ENCODE results near the gene METTL25. TPM values are rescaled to one million over a fixed set of nuclear protein-coding genes. Genes with fewer than 3 reads are reported as not detected.

Gene METTL25
- polyA plus RNA-seq, 1 donor from 2014 or later, result 11.1 TPM

GRCh38 chr12:82327861-82328260 is 30.5 kb upstream of the METTL25 start:
- H2AFZ ChIP-seq (ENCODE audit: low read depth, low read length), result no peak overlapping the region
- no peak overlapping the region for H3K9ac ChIP-seq (ENCODE audit: low read length)

GRCh38 chr12:82329508-82329907 is 28.8 kb upstream of the METTL25 start:
- H4K20me1 ChIP-seq (ENCODE audit: insufficient read depth), result no peaks in the 10 kb centered on the region
- H3K4me3 ChIP-seq (ENCODE audit: low read length), result no peak overlapping the region
- H3K27me3 ChIP-seq (ENCODE audit: insufficient read depth, low read depth, low read length), result no peaks in the 10 kb centered on the region
- no peak overlapping the region for H3K27ac ChIP-seq (ENCODE audit: low read length)
- no peaks in the 10 kb centered on the region for H3K9me2 ChIP-seq (ENCODE audit: insufficient read depth, low read length)
- no peak for TF ChIP-seq EP300 (conservative IDR thresholded peaks at IDR 0.05; ENCODE audit: poor library complexity, severe bottlenecking)
- H2AFZ ChIP-seq (ENCODE audit: low read depth, low read length), result no peak overlapping the region
- no peaks in the 10 kb centered on the region for H3K9me3 ChIP-seq (ENCODE audit: low read length)
- H3F3A ChIP-seq (ENCODE audit: insufficient read depth, low read length, poor library complexity, severe bottlenecking), result no peaks in the 10 kb centered on the region
- H3K36me3 ChIP-seq (ENCODE audit: insufficient read depth, low read length), result no peaks in the 10 kb centered on the region
- no peak overlapping the region for H3K4me2 ChIP-seq (ENCODE audit: low read length)
- H3K9ac ChIP-seq (ENCODE audit: low read length), result no peak overlapping the region
- no peaks in the 10 kb centered on the region for H3K79me2 ChIP-seq (replicated peaks; ENCODE audit: insufficient read depth, low read length)

More at GRCh38 chr12:82327861-82328260, 30.5 kb upstream of the METTL25 start:
- H3K4me2 ChIP-seq (ENCODE audit: low read length), result no peak overlapping the region
- H3K36me3 ChIP-seq (ENCODE audit: insufficient read depth, low read length), result no peaks in the 10 kb centered on the region
- no peaks in the 10 kb centered on the region for H3F3A ChIP-seq (ENCODE audit: insufficient read depth, low read length, poor library complexity, severe bottlenecking)
- no peaks in the 10 kb centered on the region for H4K20me1 ChIP-seq (ENCODE audit: insufficient read depth)
- H3K79me2 ChIP-seq (replicated peaks; ENCODE audit: insufficient read depth, low read length), result no peaks in the 10 kb centered on the region
- H3K9me2 ChIP-seq (ENCODE audit: insufficient read depth, low read length), result no peaks in the 10 kb centered on the region
- H3K27ac ChIP-seq (ENCODE audit: low read length), result no peak overlapping the region
- TF ChIP-seq REST (IDR thresholded peaks at IDR 0.05; ENCODE audit: borderline replicate concordance) (no peak), POLR2AphosphoS5 (IDR thresholded peaks at IDR 0.05) (no peak), SMC3 (conservative IDR thresholded peaks at IDR 0.05; ENCODE audit: poor library complexity) (no peak), EZH2 (IDR thresholded peaks at IDR 0.05; ENCODE audit: borderline replicate concordance, insufficient read depth, low read length, poor library complexity, severe bottlenecking) (no peak), CTCF (IDR thresholded peaks at IDR 0.05; ENCODE audit: poor library complexity, severe bottlenecking) (no peak), MXI1 (conservative IDR thresholded peaks at IDR 0.05; ENCODE audit: poor library complexity, severe bottlenecking) (no peak), EP300 (conservative IDR thresholded peaks at IDR 0.05; ENCODE audit: poor library complexity, severe bottlenecking) (no peak), TAF1 (IDR thresholded peaks at IDR 0.05; ENCODE audit: low read depth) (no peak), RAD21 (conservative IDR thresholded peaks at IDR 0.05) (no peak)
- H3K9me3 ChIP-seq (ENCODE audit: low read length), result no peaks in the 10 kb centered on the region
- no peak overlapping the region for H3K4me3 ChIP-seq (ENCODE audit: low read length)
- no peaks in the 10 kb centered on the region for H3K27me3 ChIP-seq (ENCODE audit: insufficient read depth, low read depth, low read length)

- Histone ChIP-seq H3K9me3 (ENCODE audit: low read length) (no peaks in the 10 kb centered on the region), H3K9ac (ENCODE audit: low read length) (no peak overlapping the region), H3F3A (ENCODE audit: insufficient read depth, low read length, poor library complexity, severe bottlenecking) (no peaks in the 10 kb centered on the region), H2AFZ (ENCODE audit: low read depth, low read length) (no peak overlapping the region), H3K27me3 (ENCODE audit: insufficient read depth, low read depth, low read length) (no peaks in the 10 kb centered on the region), H3K9me2 (ENCODE audit: insufficient read depth, low read length) (no peaks in the 10 kb centered on the region), H3K36me3 (ENCODE audit: insufficient read depth, low read length) (no peaks in the 10 kb centered on the region), H3K79me2 (replicated peaks; ENCODE audit: insufficient read depth, low read length) (no peaks in the 10 kb centered on the region), H3K27ac (ENCODE audit: low read length) (no peak overlapping the region), H3K4me2 (ENCODE audit: low read length) (no peak overlapping the region), H4K20me1 (ENCODE audit: insufficient read depth) (no peaks in the 10 kb centered on the region), H3K4me3 (ENCODE audit: low read length) (no peak overlapping the region)
- TF ChIP-seq EZH2 (IDR thresholded peaks at IDR 0.05; ENCODE audit: borderline replicate concordance, insufficient read depth, low read length, poor library complexity, severe bottlenecking) (no peak), TAF1 (IDR thresholded peaks at IDR 0.05; ENCODE audit: low read depth) (no peak), MXI1 (conservative IDR thresholded peaks at IDR 0.05; ENCODE audit: poor library complexity, severe bottlenecking) (no peak), SMC3 (conservative IDR thresholded peaks at IDR 0.05; ENCODE audit: poor library complexity) (no peak), RAD21 (conservative IDR thresholded peaks at IDR 0.05) (no peak), EP300 (conservative IDR thresholded peaks at IDR 0.05; ENCODE audit: poor library complexity, severe bottlenecking) (no peak), CTCF (IDR thresholded peaks at IDR 0.05; ENCODE audit: poor library complexity, severe bottlenecking) (no peak), REST (IDR thresholded peaks at IDR 0.05; ENCODE audit: borderline replicate concordance) (no peak), POLR2AphosphoS5 (IDR thresholded peaks at IDR 0.05) (no peak)
Observed at GRCh38 chr12:82350161-82350560, 8.2 kb upstream of the METTL25 start.

Measured in neural cell (in vitro differentiated cells).